HG03108 (cell line): ENCODE results near the gene SYTL2.

ENCODE experiments used
- ATAC-seq: cut with Tn5 transposase; IDR thresholded peaks from one replicate; pipeline ENCODE4 v1.9.1; 2021; ENCODE audit warnings: moderate library complexity; ENCODE audit not compliant: unreplicated experiment

Gene SYTL2

GRCh38 chr11:85740481-85741400 is 70.2 kb downstream of the SYTL2 start:
- ATAC-seq, result no peak

GRCh38 chr11:85737738-85738137 is 73.2 kb downstream of the SYTL2 start:
- no peak for ATAC-seq

GRCh38 chr11:85735876-85736460 is 75.0 kb downstream of the SYTL2 start:
- no peak for ATAC-seq

- peak; percentile 76 for ATAC-seq
Observed at GRCh38 chr11:85732965-85733364, 78.0 kb downstream of the SYTL2 start.

GRCh38 chr11:85726381-85726780 is 84.6 kb downstream of the SYTL2 start:
- no peak for ATAC-seq

GRCh38 chr11:85725510-85726258 is 85.3 kb downstream of the SYTL2 start:
- ATAC-seq, result no peak

GRCh38 chr11:85724748-85725465 is 86.0 kb downstream of the SYTL2 start:
- no peak for ATAC-seq

- no peak for ATAC-seq
Observed at GRCh38 chr11:85723088-85723487, 87.9 kb downstream of the SYTL2 start.

- no peak for ATAC-seq
Observed at GRCh38 chr11:85721191-85721590, 89.8 kb downstream of the SYTL2 start.

GRCh38 chr11:85718991-85719807 is 91.7 kb downstream of the SYTL2 start:
- no peak for ATAC-seq

GRCh38 chr11:85718126-85718943 is 92.6 kb downstream of the SYTL2 start:
- ATAC-seq, result no peak

GRCh38 chr11:85717429-85717828 is 93.5 kb downstream of the SYTL2 start:
- ATAC-seq, result no peak

GRCh38 chr11:85712953-85713352 is 98.0 kb downstream of the SYTL2 start:
- ATAC-seq, result no peak

- ATAC-seq, result no peak
Observed at GRCh38 chr11:85710917-85711316, 100.0 kb downstream of the SYTL2 start.

GRCh38 chr11:85709941-85710702 is 100.8 kb downstream of the SYTL2 start:
- no peak for ATAC-seq

GRCh38 chr11:85705800-85706199 is 105.1 kb downstream of the SYTL2 start:
- ATAC-seq, result no peak

GRCh38 chr11:85704967-85705366 is 106.0 kb downstream of the SYTL2 start:
- ATAC-seq, result no peak

GRCh38 chr11:85699957-85700741 is 110.8 kb downstream of the SYTL2 start:
- ATAC-seq, result peak; percentile 92
